NCI-H1105 treated with DMSO at 0.1 percent for 48 hours (cell line): ENCODE measurements around the gene CLEC16A.

Source experiments
- DNase-seq: peaks from one replicate; lab custom pipeline; 2025; lab: John Stamatoyannopoulos, UW

The CLEC16A gene

GRCh38 chr16:11160676-11161115, 216.3 kb downstream of the CLEC16A start:
- DNase-seq = no peak

GRCh38 chr16:11161439-11161838, 217.1 kb downstream of the CLEC16A start:
- DNase-seq = no peak

GRCh38 chr16:11161974-11162373, 217.6 kb downstream of the CLEC16A start:
- DNase-seq = no peak

GRCh38 chr16:11162586-11163268, 218.4 kb downstream of the CLEC16A start:
- DNase-seq = no peak

GRCh38 chr16:11163761-11164261, 219.4 kb downstream of the CLEC16A start:
- no peak for DNase-seq

- DNase-seq = peak; percentile 19
Measured at GRCh38 chr16:11164482-11165270, 220.3 kb downstream of the CLEC16A start.

GRCh38 chr16:11165349-11165748, 221.0 kb downstream of the CLEC16A start:
- DNase-seq = no peak

- no peak for DNase-seq
Measured at GRCh38 chr16:11165894-11166665, 221.7 kb downstream of the CLEC16A start.

GRCh38 chr16:11167581-11167980, 223.2 kb downstream of the CLEC16A start:
- no peak for DNase-seq

GRCh38 chr16:11168386-11169051, 224.2 kb downstream of the CLEC16A start:
- DNase-seq = no peak

- no peak for DNase-seq
Measured at GRCh38 chr16:11169641-11170040, 225.3 kb downstream of the CLEC16A start.

- DNase-seq = no peak
Measured at GRCh38 chr16:11170201-11170600, 225.8 kb downstream of the CLEC16A start.

- DNase-seq = no peak
Measured at GRCh38 chr16:11170696-11171447, 226.5 kb downstream of the CLEC16A start.

GRCh38 chr16:11171448-11171709, 227.0 kb downstream of the CLEC16A start:
- no peak for DNase-seq

- DNase-seq = no peak
Measured at GRCh38 chr16:11171757-11172299, 227.5 kb downstream of the CLEC16A start.

GRCh38 chr16:11173426-11173825, 229.1 kb downstream of the CLEC16A start:
- no peak for DNase-seq

GRCh38 chr16:11174141-11174540, 229.8 kb downstream of the CLEC16A start:
- DNase-seq = no peak

- no peak for DNase-seq
Measured at GRCh38 chr16:11175106-11175786, 230.9 kb downstream of the CLEC16A start.

- no peak for DNase-seq
Measured at GRCh38 chr16:11175787-11176341, 231.5 kb downstream of the CLEC16A start.

GRCh38 chr16:11177578-11178160, 233.3 kb downstream of the CLEC16A start:
- no peak for DNase-seq
